Left colon (tissue), 2 donors: ENCODE data around the gene EEFSEC. TPM values are rescaled to one million over a fixed set of nuclear protein-coding genes. Genes with fewer than 3 reads are reported as not detected.

ENCODE experiments used
- ATAC-seq: fragments of 200-7000 bp; cut with Tn5 transposase; one replicate; pipeline ENCODE4 v1.9.1; 2020; ENCODE audit warnings: mild to moderate bottlenecking, moderate library complexity
- DNase-seq, 2 donors: peaks; one replicate each; pipeline ENCODE4 v3.0.0-alpha.2; 2020
- intact Hi-C, 2 donors: fragments of 100-400 bp; cut with DNase I in 1 of 2; cut with micrococcal nuclease in 1 of 2; formaldehyde crosslinking; loops; one replicate each; pipeline versions ENCODE4 v1.11.2 to v1.14.0; 2022; cut with DNase I, micrococcal nuclease
- total RNA-seq, 2 donors: library from RNA; stranded (reverse); fragmentation: NEBNext Ultra II Directional; extraction: Animal tissue kit (Norgen Biotek cat#: 25700); gene quantifications; one replicate each; pipeline ENCODE4 v1.2.1, GENCODE V29; 2021
- donor health status: DM: no; HTN: no; CAD: no.
- donor health status: DM: yes; HTN: yes; CAD: no.

EEFSEC gene
- total RNA-seq, 2 donors from 2014 or later, result 7.3 to 10.5 TPM

DNA sequence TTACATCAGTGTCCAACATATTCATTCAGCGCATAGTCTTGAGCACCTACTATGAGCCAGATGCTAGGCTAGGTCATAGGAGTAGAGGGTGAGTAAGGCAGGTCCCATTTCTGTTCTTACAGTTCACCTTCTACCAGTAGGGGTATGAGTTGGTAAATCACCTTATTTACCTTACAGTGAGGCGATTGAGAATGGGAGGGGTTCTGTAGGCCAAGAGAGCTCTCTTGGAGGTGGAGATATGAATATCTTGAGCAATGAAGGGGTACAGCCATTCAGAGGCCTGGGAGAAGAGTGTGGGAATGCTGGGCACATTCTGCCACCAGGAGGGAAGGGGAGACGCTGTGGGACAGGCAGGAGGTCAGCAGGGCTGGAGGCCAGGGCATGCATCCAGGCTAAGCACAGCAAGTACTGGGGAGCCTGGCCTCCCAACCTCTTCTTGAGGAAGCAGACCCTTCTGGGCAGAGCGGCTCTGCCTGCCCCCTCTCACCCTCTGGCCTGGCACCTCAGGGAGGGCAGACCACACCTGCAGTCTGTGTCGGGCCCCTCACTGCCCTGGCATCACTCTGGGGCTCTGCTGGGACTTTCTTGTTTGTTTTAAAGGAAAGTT is 123.4 kb downstream of the EEFSEC start:
- ATAC-seq, result no peak
- intact Hi-C loops, result no loop called here
- no peak for DNase-seq

DNA sequence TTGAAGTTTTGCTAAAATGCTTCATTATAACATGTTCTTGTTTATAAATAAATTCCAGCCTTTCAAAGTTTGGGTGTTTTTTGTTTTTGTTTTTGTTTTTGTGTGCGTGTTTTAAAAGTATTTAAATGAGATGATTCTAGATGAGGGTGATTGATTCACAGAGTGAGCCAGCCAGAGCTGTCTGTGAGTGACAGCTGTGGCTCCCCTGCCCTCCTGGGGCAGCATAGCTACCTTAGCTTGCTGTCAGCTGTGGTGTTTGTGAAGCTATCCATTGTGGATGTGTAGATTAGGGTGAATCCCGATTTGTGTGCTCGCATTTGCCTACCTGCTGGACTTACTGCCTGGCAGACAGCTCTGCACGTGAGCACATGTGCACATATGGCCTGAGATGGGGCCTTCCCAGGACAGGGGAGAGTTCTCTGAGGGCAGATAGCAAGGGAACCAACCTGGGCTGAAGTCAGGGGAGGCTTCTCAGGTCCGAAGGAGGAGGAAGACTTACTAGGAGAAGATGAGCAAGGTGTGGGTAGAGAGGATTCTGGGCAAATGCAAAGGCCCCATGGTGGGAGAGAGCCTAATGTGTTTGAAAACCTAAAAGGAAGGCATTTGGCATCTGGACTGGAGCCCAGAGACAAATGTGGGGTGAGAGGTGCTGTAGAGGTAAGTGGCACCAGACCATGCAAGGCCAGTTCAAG is 124.2 kb downstream of the EEFSEC start:
- intact Hi-C loops, result no loop called here
- DNase-seq (no peak), ATAC-seq (no peak)

- DNase-seq, result no peak
- intact Hi-C loops, result no loop called here
- no peak for ATAC-seq
Measured at GRCh38 chr3:128278130-128278529, 124.8 kb downstream of the EEFSEC start.

DNA sequence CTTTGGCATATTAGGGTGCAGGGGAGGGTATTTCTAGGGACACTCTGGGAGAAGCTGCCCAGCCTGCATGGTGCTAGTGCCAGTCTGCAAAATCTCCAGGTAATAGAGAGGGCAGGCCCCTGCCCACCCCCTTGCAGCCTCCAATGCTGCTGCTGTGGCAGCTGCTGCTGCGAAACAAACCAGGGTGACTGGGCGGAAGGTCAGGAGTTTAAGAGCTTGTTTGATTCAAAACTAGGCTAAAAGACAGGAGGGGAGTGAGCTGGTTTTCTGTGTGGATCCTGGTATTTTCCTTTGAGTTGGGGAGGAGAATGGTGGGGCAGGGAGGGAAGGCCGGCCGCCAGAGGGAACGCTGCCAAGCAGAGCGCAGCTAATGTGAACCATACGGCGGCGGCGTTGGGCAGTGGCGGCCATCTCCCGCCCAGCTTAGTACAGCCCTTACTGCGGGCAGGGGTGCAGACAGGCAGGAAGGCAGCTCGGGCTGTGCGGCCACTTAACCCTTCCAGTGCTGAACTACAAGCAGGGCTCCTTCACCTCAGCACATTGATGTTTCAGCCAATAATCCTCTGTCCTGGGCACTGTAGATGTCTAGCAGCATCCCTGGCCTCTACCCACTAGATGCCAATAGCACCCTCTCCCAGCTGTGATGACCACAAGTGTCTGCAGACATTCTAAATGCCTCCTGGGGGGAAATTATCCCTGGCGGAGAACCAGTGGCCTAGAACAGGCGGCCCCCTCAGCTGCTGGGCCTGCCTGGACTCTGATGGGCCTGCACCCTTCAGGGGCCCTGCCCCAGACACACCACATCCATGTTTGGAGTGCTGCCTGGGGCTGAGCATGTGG is 125.7 kb downstream of the EEFSEC start:
- DNase-seq (peak in 1 of 2 donors; percentile 47), ATAC-seq (no peak)
- intact Hi-C loops, result no loop called here

DNA sequence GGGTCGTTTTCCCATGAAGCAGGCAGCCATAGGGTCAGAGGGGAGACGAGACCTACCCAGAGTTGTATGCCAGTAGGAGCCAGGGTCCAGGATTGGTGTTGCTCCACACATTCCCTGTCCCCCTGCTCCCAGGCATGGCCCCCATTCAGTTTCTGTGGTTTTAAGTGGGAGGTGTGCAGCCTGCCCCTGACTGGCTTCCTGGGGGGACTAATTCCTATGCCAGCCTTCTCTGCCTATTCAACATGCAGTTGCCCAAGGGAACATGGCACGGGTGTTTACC is 126.3 kb downstream of the EEFSEC start:
- ATAC-seq (no peak), DNase-seq (no peak)
- intact Hi-C loops, result no loop called here

GRCh38 chr3:128280481-128281052 is 127.3 kb downstream of the EEFSEC start:
- DNase-seq, result no peak
- no peak for ATAC-seq
- intact Hi-C loops, result no loop called here

GRCh38 chr3:128281056-128281455 is 127.8 kb downstream of the EEFSEC start:
- no peak for DNase-seq
- intact Hi-C loops, result no loop called here
- ATAC-seq, result no peak

DNA sequence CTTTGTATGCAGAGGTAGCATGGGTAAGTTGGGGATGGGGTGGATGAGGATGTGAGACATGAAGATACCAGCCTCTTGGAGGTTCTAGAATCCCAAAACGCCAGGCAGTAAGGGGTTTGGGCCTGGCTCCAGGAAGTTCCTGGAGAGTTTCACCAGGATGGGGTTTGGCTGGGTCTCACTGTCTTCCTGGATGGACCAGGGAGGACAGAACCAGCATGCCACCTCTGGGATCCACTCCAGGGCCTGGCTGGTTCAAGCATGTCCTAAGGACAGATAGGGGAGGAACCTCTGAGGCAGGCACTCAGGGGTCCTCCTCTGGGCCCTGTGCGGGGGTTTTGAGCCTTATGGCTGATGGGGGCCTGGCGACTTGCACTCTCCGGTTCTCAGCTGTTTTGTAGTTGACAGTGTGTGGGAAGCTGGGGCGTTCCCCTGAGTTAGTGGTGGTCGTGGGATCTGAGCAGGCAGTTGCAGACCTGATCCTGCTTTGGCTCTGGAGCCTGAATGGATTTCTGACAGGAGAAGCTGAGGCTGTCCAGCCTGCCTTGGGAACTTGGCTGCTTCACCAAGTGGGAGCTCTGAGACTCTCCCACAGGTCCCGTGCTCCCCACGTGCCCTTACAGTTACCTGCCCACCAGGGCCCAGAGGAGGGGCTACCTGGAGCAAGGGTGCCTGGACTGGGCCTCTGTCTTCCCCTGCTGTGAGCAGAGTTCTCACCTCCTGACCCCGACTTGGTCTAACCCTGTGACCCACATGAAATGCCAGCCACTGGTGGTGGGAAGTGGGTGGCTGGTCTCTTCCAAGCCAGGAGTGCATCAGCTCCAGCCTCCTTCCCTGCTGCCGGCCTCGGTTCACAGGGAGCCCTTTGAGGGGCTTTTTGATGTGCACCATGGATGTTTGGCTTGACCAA is 128.4 kb downstream of the EEFSEC start:
- DNase-seq (no peak), ATAC-seq (no peak)
- intact Hi-C loops, result no loop called here

DNA sequence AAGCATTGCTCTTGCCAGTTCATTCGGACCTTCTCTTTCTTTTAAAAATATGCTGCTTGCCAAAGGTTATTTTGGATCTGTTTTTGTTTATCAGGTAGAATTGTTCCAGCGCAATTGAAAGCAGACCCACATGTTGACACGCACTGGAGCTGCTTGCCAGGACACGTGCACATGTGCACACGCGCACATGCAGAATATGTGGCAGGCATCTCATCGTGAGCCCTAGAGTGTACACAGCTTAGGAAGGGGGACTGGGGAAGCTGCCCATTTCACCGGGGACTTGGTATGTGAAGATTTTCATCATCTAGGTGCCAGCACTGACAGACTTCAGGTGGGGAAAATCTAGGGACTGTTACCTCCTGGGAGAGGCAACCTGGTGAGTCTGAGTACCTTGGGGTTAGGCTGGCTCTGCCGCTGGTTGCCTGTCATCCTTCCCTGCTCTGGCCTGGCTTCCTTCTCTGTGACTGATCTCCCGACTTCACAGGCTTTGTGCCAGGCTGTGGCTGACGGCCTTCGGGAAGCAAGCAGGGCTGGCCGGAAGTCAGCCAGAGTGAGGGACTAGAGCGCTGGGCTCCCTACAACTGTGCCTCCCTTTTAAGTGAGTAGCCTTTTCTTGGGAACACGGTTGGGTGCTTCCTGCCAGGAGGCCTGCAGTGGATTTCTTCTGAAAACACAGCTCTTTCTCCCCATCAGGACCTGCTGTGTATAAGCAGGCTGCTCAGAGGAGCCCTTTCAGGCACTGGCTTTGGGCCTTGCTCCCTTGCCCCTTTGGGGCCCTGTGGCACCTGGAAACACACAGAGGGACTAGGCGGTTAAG is 129.3 kb downstream of the EEFSEC start:
- intact Hi-C loops, result no loop called here
- ATAC-seq, result no peak
- DNase-seq, result peak in 1 of 2 donors; percentile 45

DNA sequence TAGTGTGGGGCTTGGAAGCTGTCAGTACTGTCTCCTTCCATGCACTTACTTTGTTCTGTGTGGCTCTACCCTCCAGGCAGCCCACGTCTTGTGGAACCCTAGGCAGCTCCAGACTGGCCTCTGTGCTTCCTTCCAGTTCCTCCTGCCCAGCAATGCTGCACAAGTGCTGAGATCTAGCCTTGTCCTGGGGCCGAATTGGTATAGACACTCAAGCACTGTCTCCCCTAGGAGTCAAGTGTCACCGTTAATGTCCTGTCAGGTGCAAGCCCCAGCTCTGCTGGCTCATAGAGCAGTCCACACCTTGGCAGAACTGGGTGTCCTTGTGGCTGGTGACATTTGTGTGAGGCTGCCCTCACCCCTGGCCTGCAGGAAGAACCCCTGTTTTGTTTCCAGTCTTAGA is 130.1 kb downstream of the EEFSEC start:
- DNase-seq, result no peak
- intact Hi-C loops, result no loop called here
- no peak for ATAC-seq

DNA sequence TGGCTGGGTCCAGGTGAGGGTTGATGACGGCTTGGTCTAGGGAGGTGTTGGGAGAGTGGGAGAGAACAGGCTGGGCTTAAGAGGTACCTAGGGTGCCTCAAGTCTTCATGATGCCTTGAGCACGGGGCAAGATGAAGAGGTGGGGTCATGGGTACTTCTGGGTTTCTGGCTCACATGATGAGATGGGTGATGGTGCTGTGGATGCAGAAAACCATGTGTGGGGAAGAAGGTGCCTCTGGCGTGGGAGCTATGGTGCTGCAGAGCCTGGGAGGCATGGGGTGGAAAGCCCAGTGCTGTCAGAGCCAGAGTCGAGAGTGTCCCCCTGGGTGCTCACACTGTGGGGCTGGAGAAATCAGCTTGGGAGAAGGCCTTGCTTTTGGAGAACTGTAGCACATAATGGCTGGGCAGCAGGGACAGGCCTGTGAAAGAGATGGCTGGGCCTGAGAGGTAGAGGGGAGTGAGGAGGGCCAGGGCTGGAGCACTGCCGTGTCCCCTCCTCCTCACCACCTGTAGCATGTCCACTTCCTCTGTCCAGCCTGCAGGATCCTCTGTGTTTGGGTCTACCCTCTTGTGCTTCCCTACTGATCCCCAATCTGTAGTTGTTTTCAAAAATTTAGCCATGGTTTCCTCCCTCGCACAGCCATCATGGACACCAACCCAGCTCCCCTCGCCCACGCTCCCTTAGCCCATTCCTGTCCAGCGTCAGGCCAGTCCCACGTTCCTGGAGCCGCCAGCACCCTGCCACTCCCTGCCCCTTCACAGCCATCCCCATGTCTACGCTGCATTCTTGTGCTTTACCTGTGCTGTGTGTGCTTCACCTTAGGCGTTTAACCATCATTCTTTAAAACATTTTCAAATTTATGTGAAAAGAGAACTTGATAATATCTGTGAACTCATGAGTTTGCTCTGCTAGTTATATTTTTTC is 132.0 kb downstream of the EEFSEC start:
- DNase-seq, result no peak
- ATAC-seq, result no peak
- intact Hi-C loops, result no loop called here

DNA sequence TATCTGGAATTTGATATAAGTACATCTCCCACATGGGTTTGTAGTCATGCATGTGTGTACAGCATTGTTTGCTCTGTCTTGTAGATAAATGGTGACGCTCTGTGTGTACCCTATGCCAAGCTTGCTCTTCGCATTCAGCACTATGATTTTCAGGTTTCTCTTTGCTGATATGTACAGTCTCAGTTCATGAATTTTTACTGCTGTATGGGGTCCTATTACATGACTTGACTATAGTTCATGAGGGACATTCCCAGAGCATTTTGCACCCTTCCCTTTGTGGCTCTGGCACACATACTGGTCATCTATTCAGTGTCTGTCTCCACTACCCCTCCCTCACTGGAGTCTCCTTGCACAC is 132.7 kb downstream of the EEFSEC start:
- DNase-seq, result no peak

GRCh38 chr3:128286691-128287090 is 133.4 kb downstream of the EEFSEC start:
- ATAC-seq (no peak), DNase-seq (no peak)
- intact Hi-C loops, result no loop called here

More for the DNA sequence above, 132.7 kb downstream of the EEFSEC start:
- no peak for ATAC-seq
- intact Hi-C loops, result no loop called here

DNA sequence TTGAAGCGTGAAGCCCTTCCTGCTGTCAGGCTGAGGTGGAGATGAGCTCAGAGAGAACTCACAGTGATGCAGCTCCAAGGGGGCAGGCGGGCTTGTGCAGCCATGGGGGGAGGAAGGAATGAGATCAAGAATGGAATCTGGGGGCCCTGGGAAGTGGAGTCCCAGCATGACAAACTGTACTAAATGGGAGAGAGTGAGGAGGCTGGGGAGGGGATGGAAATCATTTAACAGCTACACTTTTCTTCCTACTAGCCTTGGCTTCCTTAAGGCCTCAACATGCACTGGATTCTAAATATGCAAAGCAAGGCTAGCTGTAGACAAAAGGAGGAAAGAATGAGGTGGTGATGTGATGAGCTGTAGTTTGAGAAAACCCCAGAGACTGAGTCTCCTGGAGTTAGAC is 133.9 kb downstream of the EEFSEC start:
- no peak for DNase-seq
- intact Hi-C loops, result no loop called here
- no peak for ATAC-seq

DNA sequence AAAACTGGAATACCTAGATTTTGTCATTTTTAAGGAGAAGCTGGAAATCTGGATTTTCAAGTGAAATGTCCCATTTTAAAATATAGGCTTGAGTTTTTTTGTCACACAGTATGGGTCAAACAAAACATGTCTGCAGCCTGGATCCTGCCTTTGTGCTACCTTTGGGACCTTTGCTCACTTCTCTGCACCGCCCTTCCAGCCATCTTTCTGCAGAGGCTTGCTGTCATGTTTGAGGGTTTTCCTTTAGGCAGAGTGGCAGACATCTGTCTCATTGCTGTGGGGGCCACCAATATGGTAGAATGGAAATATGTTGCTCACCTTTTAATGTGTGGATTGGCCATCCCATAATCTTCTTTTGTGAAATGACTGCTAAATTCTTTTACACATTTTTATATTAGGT is 136.3 kb downstream of the EEFSEC start:
- no peak for ATAC-seq
- intact Hi-C loops, result no loop called here

DNA sequence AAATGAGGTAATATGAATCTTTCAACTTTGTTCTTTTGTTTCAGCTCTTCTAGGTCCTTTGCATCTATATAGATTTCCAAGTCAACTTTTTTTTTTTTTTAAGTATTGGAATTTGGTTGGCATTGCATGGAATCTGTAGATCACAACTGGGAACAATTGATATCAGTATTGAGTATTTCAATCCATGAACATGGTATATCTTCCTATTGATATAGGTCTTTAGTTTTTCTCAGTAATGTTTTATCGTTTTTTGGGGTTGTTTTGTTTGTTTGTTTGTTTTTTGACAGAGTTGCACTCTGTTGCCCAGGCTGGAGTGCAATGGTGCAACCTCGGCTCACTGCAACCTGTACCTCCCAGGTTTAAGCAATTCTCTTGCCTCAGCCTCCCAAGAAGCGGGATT is 137.2 kb downstream of the EEFSEC start:
- no peak for ATAC-seq
- intact Hi-C loops, result no loop called here

More for the DNA sequence above, 136.3 kb downstream of the EEFSEC start:
- DNase-seq, result no peak

DNA sequence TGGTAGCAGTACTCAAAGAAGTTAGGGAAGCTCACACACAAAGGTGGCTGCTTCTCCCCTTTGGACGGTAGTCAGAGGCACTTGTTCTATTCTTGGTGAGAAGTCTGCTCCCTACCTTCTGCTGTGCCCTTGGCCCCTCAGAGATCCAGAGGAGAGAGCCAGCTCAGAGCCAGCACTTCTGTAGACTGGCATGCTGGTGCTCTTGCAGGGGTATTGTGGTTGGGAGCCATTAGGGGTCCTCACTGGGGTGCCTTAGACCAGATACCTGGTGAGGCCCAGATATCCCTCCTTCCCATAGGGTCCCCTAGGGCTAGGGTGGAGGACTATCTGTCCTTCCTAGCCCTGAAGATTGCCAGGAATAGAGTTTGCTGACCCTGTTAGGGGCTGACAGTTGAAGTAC is 140.6 kb downstream of the EEFSEC start:
- DNase-seq (no peak), ATAC-seq (no peak)
- intact Hi-C loops, result no loop called here

More for the DNA sequence above, 137.2 kb downstream of the EEFSEC start:
- no peak for DNase-seq
